Muscle of back (tissue), 13 donors: Measurements from ENCODE around the gene OR10P1. TPM values are rescaled to one million over a fixed set of nuclear protein-coding genes. Genes with fewer than 3 reads are reported as not detected.
"Not testable (repeated sequence)": the region's sequence is repeated elsewhere in the genome, so short reads cannot be mapped to it uniquely, and the experiment has no call there.

Source experiments
- DNase-seq, 3 donors: peaks; one replicate each; pipeline versions ENCODE4 v3.0.0 to v3.0.0-alpha.2; 2013
- long read RNA-seq, 9 donors: transcript quantifications; one replicate each; lab custom pipeline, GENCODE V29; 2026
- polyA plus RNA-seq, 10 donors: library from polyadenylated mRNA; unstranded; fragments of 120-200 nt; gene quantifications; one replicate each; pipeline ENCODE4 v1.2.1, GENCODE V29; 2013; ENCODE audit not compliant: insufficient read length in 10 of 10

Gene OR10P1
- polyA plus RNA-seq: not detected
- long read RNA-seq, donor 1: 0 reads
- long read RNA-seq, donor 2: 0 reads
- long read RNA-seq, donor 3: 0 reads
- long read RNA-seq, donor 4: 0 reads
- long read RNA-seq, donor 5: 0 reads
- long read RNA-seq, donor 6: 0 reads
- long read RNA-seq, donor 7: 0 reads
- long read RNA-seq, donor 8: 0 reads
- long read RNA-seq, donor 9: 0 reads

GRCh38 chr12:55636853-55637252 is at the start of gene OR10P1:
Gene OR10P1, plus strand, starts transcription at chr12:55636892. Its CDS starts 0 bp downstream, at chr12:55636892.
- no peak for DNase-seq

- not testable (repeated sequence) for DNase-seq
These were observed 46.5 kb upstream of the OR10P1 start for GRCh38 chr12:55590152-55590551.

GRCh38 chr12:55607821-55608594 is 28.7 kb upstream of the OR10P1 start:
- DNase-seq: no peak

- DNase-seq: no peak
These were observed 26.1 kb upstream of the OR10P1 start for GRCh38 chr12:55610598-55610997.

GRCh38 chr12:55612646-55613045 is 24.0 kb upstream of the OR10P1 start:
- no peak for DNase-seq

- DNase-seq: no peak
These were observed 21.9 kb upstream of the OR10P1 start for GRCh38 chr12:55614764-55615163.

GRCh38 chr12:55619354-55620138 is 17.1 kb upstream of the OR10P1 start:
- peak; percentile 89 to 92 (median 91) for DNase-seq

- no peak for DNase-seq
These were observed 12.6 kb upstream of the OR10P1 start for GRCh38 chr12:55624056-55624455.

- DNase-seq: no peak
These were observed 10.5 kb upstream of the OR10P1 start for GRCh38 chr12:55626154-55626553.

- DNase-seq: no peak
These were observed 7.4 kb upstream of the OR10P1 start for GRCh38 chr12:55629058-55629841.

GRCh38 chr12:55631056-55631455 is 5.6 kb upstream of the OR10P1 start:
- no peak for DNase-seq

GRCh38 chr12:55631733-55632132 is 5.0 kb upstream of the OR10P1 start:
- DNase-seq: no peak

GRCh38 chr12:55633151-55633550 is 3.5 kb upstream of the OR10P1 start:
- DNase-seq: no peak

- DNase-seq: no peak
These were observed 506 bp upstream of the OR10P1 start for GRCh38 chr12:55636116-55636655.

- no peak for DNase-seq
These were observed 775 bp downstream of the OR10P1 start for GRCh38 chr12:55637467-55637866.

- DNase-seq: no peak
These were observed 4.9 kb downstream of the OR10P1 start for GRCh38 chr12:55641595-55641994.

GRCh38 chr12:55642267-55642666 is 5.6 kb downstream of the OR10P1 start:
- DNase-seq: no peak

GRCh38 chr12:55642669-55643068 is 6.0 kb downstream of the OR10P1 start:
- DNase-seq: no peak

GRCh38 chr12:55644591-55644990 is 7.9 kb downstream of the OR10P1 start:
- no peak for DNase-seq

- DNase-seq: no peak
These were observed 10.3 kb downstream of the OR10P1 start for GRCh38 chr12:55647027-55647426.

GRCh38 chr12:55650620-55651298 is 14.1 kb downstream of the OR10P1 start:
- DNase-seq: not testable (repeated sequence)
